IMR-90 (cell line): ENCODE data around the gene EPHA2. TPM values are rescaled to one million over a fixed set of nuclear protein-coding genes. Genes with fewer than 3 reads are reported as not detected.

Experiments
- ATAC-seq: fragments of 200-7000 bp; cut with Tn5 transposase; 2 replicates; pipeline ENCODE4 v1.9.1; 2020; ENCODE audit warnings: low read depth, mild to moderate bottlenecking, moderate library complexity
- BruUV-seq: library from RNA; stranded (reverse); fragments of 400-500 nt; replicated peaks from 2 replicates; lab custom pipeline; 2021; lab: Mats Ljungman, UMichigan
- CTCF ChIA-PET: fragments of 300-600 bp; formaldehyde crosslinking; extraction: SDS; loops from one replicate; lab custom pipeline; 2021; ENCODE audit warnings: antibody characterized with exemption; lab: Yijun Ruan, JAX
- POLR2A ChIA-PET: fragments of 300-600 bp; sonication (Branson Sonifier 250); formaldehyde crosslinking; loops from one replicate; lab custom pipeline; 2022; ENCODE audit warnings: antibody characterized with exemption; ENCODE audit not compliant: unreplicated experiment; lab: Charles Lee
- DNase-seq: peaks from one replicate; pipeline ENCODE4 v3.0.0; 2013
- H2AFZ ChIP-seq: replicated peaks from 2 replicates; pipeline ENCODE3; 2013; ENCODE audit warnings: low read length, mild to moderate bottlenecking; ENCODE audit not compliant: poor library complexity
- H2AK5ac ChIP-seq: 2 replicates; pipeline ENCODE4 v1.6.1; 2013; ENCODE audit warnings: low read depth, low read length, inconsistent platforms
- H2AK9ac ChIP-seq: replicated peaks from 2 replicates; pipeline ENCODE3; 2013; ENCODE audit warnings: mild to moderate bottlenecking, low read depth, low read length, moderate library complexity; ENCODE audit not compliant: poor library complexity
- H2BK120ac ChIP-seq: 2 replicates; pipeline ENCODE4 v1.6.1; 2013; ENCODE audit warnings: low read depth, low read length, inconsistent platforms
- H2BK15ac ChIP-seq: 3 replicates; pipeline ENCODE4 v1.6.1; 2013; ENCODE audit warnings: low read depth, low read length, inconsistent platforms
- H2BK20ac ChIP-seq: 2 replicates; pipeline ENCODE4 v1.6.1; 2013; ENCODE audit warnings: low read depth, mild to moderate bottlenecking, inconsistent platforms, low read length, moderate library complexity
- H2BK5ac ChIP-seq: 2 replicates; pipeline ENCODE4 v1.6.1; 2013; ENCODE audit warnings: mild to moderate bottlenecking, low read depth, low read length, inconsistent platforms; ENCODE audit not compliant: poor library complexity, severe bottlenecking
- H3K14ac ChIP-seq: replicated peaks from 2 replicates; pipeline ENCODE4 v1.6.1; 2013; ENCODE audit warnings: low read depth, low read length, inconsistent platforms
- H3K18ac ChIP-seq: 2 replicates; pipeline ENCODE4 v1.6.1; 2013; ENCODE audit warnings: low read depth, low read length, control low read depth
- H3K23ac ChIP-seq: 2 replicates; pipeline ENCODE4 v1.6.1; 2013; ENCODE audit warnings: low read depth, low read length, inconsistent platforms
- H3K27ac ChIP-seq: 2 replicates; pipeline ENCODE4 v1.5.1; 2013; ENCODE audit warnings: mild to moderate bottlenecking, control low read depth, low read length; ENCODE audit not compliant: insufficient read depth
- H3K27me3 ChIP-seq: 2 replicates; pipeline ENCODE4 v1.6.1; 2013; ENCODE audit warnings: low read length; ENCODE audit not compliant: control insufficient read depth, insufficient read depth
- H3K36me3 ChIP-seq: 2 replicates; pipeline ENCODE4 v1.6.1; 2013; ENCODE audit warnings: low read length, mixed read lengths; ENCODE audit not compliant: control insufficient read depth, insufficient read depth
- H3K4ac ChIP-seq: 2 replicates; pipeline ENCODE4 v1.6.1; 2013; ENCODE audit warnings: low read depth, low read length, inconsistent platforms
- H3K4me1 ChIP-seq: 2 replicates; pipeline ENCODE4 v1.6.1; 2013; ENCODE audit warnings: low read length, mixed read lengths; ENCODE audit not compliant: control insufficient read depth, insufficient read depth
- H3K4me2 ChIP-seq: 2 replicates; pipeline ENCODE4 v1.6.1; 2013; ENCODE audit warnings: low read depth, mild to moderate bottlenecking, control low read depth, low read length, moderate library complexity
- H3K4me3 ChIP-seq: 2 replicates; pipeline ENCODE4 v1.5.1; 2013; ENCODE audit warnings: low read depth, mild to moderate bottlenecking, control low read depth, low read length, moderate library complexity; ENCODE audit not compliant: insufficient read depth
- H3K56ac ChIP-seq: 2 replicates; pipeline ENCODE4 v1.6.1; 2013; ENCODE audit warnings: low read length, inconsistent platforms; ENCODE audit not compliant: insufficient read depth; ENCODE audit errors: extremely low read depth
- H3K79me1 ChIP-seq, 2 experiments: 2 replicates each; pipeline ENCODE4 v1.6.1; 2013; ENCODE audit warnings: low read length in 2 of 2, inconsistent platforms in 1 of 2, low read depth in 1 of 2
- H3K9ac ChIP-seq: 2 replicates; pipeline ENCODE4 v1.6.1; 2013; ENCODE audit warnings: low read depth, low read length, control low read depth
- H3K9me1 ChIP-seq: 2 replicates; pipeline ENCODE4 v1.6.1; 2013; ENCODE audit warnings: low read length, inconsistent platforms; ENCODE audit not compliant: insufficient read depth
- H3K9me3 ChIP-seq: 2 replicates; pipeline ENCODE4 v1.6.1; 2013; ENCODE audit warnings: low read length; ENCODE audit not compliant: control insufficient read depth, insufficient read depth
- H4K20me1 ChIP-seq: 2 replicates; pipeline ENCODE4 v1.6.1; 2013; ENCODE audit warnings: low read length, inconsistent platforms; ENCODE audit not compliant: insufficient read depth
- H4K5ac ChIP-seq: 2 replicates; pipeline ENCODE4 v1.6.1; 2013; ENCODE audit warnings: mild to moderate bottlenecking, low read depth, low read length, control low read depth
- H4K8ac ChIP-seq, 2 experiments: 2 replicates each; pipeline ENCODE4 v1.6.1; 2013; ENCODE audit warnings: low read depth in 2 of 2, low read length in 2 of 2, control low read depth in 1 of 2, inconsistent platforms in 1 of 2
- H4K91ac ChIP-seq: 2 replicates; pipeline ENCODE4 v1.6.1; 2013; ENCODE audit warnings: low read depth, low read length, inconsistent platforms; ENCODE audit not compliant: insufficient read depth
- CHD1 ChIP-seq: IDR thresholded peaks from 2 replicates; pipeline ENCODE4 v1.6.1; 2012; ENCODE audit warnings: low read depth, low read length, improper control_type of control experiment
- CTCF ChIP-seq: conservative IDR thresholded peaks from 2 replicates; pipeline ENCODE4 v1.5.1; 2012; ENCODE audit warnings: mild to moderate bottlenecking, low read depth, low read length, improper control_type of control experiment
- ELK1 ChIP-seq: fragments of 150-350 bp; IDR thresholded peaks from 2 replicates; pipeline ENCODE4 v1.6.1; 2016; ENCODE audit warnings: low read depth, mild to moderate bottlenecking, low read length, moderate library complexity, borderline replicate concordance
- FOS ChIP-seq: fragments of 150-350 bp; IDR thresholded peaks from 2 replicates; pipeline ENCODE4 v1.6.1; 2016; ENCODE audit warnings: low read depth, low read length
- MAZ ChIP-seq: IDR thresholded peaks from 2 replicates; pipeline ENCODE4 v1.6.1; 2012; ENCODE audit warnings: low read depth, mild to moderate bottlenecking, low read length, improper control_type of control experiment, moderate library complexity, borderline replicate concordance
- MXI1 ChIP-seq: IDR thresholded peaks from 2 replicates; pipeline ENCODE4 v1.6.1; 2012; ENCODE audit warnings: low read depth, mild to moderate bottlenecking, low read length, moderate library complexity, borderline replicate concordance
- POLR2A ChIP-seq: IDR thresholded peaks from 2 replicates; pipeline ENCODE4 v1.6.1; 2012; ENCODE audit warnings: mild to moderate bottlenecking, low read depth, low read length
- RAD21 ChIP-seq: IDR thresholded peaks from 2 replicates; pipeline ENCODE4 v1.6.1; 2012; ENCODE audit warnings: low read length, improper control_type of control experiment
- RFX5 ChIP-seq: IDR thresholded peaks from 2 replicates; pipeline ENCODE4 v1.8.0; 2012; ENCODE audit warnings: low read depth, mild to moderate bottlenecking, low read length, moderate library complexity
- SMC3 ChIP-seq: fragments of 150-350 bp; IDR thresholded peaks from 2 replicates; pipeline ENCODE4 v1.6.1; 2016; ENCODE audit warnings: low read depth, mild to moderate bottlenecking, antibody characterized with exemption, low read length, moderate library complexity
- USF2 ChIP-seq: fragments of 150-350 bp; IDR thresholded peaks from 2 replicates; pipeline ENCODE4 v1.6.1; 2017; ENCODE audit warnings: mild to moderate bottlenecking, antibody characterized with exemption, low read length, low read depth
- WGBS, 2 experiments: methylation state at CpG; one replicate each; pipeline versions ENCODE4 v1.1.5 to v1.1.7; 2013; ENCODE audit warnings: missing lambda C conversion rate in 2 of 2; ENCODE audit not compliant: insufficient read length in 1 of 2; ENCODE audit errors: extremely low coverage in 2 of 2; 5-methylcytosine and 5-hydroxymethylcytosine counted together
- dilution Hi-C: fragments of 300-500 bp; cut with HindIII; formaldehyde crosslinking; loops from one replicate; pipeline ENCODE4 v1.14.3; 2018; ENCODE audit warnings: low sequenced_read_pairs; ENCODE audit not compliant: unreplicated experiment
- in situ Hi-C: fragments of 300-500 bp; cut with MboI; formaldehyde crosslinking; loops from 3 replicates; pipeline ENCODE4 v1.14.3; 2019; ENCODE audit warnings: low sequenced_read_pairs, inconsistent platforms, mixed read lengths
- intact Hi-C: fragments of 100-400 bp; cut with micrococcal nuclease; formaldehyde crosslinking; loops from 2 replicates; pipeline ENCODE4 v1.10.0; 2022
- polyA plus RNA-seq, 3 experiments: library from polyadenylated mRNA; depleted of rRNA; stranded (reverse); fragments of >200 nt; gene quantifications; 2 replicates each; pipeline ENCODE4 v1.2.3, GENCODE V29; 2012; ENCODE audit warnings: low replicate concordance in 1 of 3
- total RNA-seq: library from RNA; depleted of rRNA; stranded (reverse); fragments of >200 nt; gene quantifications from 2 replicates; pipeline ENCODE4 v1.2.3, GENCODE V29; 2012

EPHA2 gene
- total and polyA plus RNA-seq, 2 of the 4 experiments (the other 2 are of a cell fraction) = 24.0 to 72.6 TPM

GRCh38 chr1:16158993-16159831 lies 3.3 kb upstream of the EPHA2 start:
- DNase-seq = no peak
- Histone ChIP-seq H2BK120ac (no peak overlapping the region), H2AFZ (no peak overlapping the region), H3K27ac (no peak overlapping the region), H3K18ac (no peak overlapping the region), H3K56ac (no peak overlapping the region), H3K14ac (no peak overlapping the region), H3K27me3 (no peaks in the 10 kb centered on the region), H3K9me3 (no peaks in the 10 kb centered on the region), H2BK5ac (no peak overlapping the region), H4K8ac (no peak overlapping the region), H4K91ac (no peak overlapping the region), H4K5ac (no peak overlapping the region), H3K36me3 (no peaks in the 10 kb centered on the region), H3K4me1 (peaks cover 9% of the 10 kb centered on the region), H3K23ac (no peak overlapping the region), H2AK9ac (peak overlapping the region; percentile 16), H3K4ac (0 out of 2 replicates have a peak overlapping the region, but pooled peaks have one; percentile 44), H2BK20ac (no peak overlapping the region), H3K79me1 (peaks cover 4 to 23% of the 10 kb centered on the region in 2 experiments; a peak in 2 of 4 replicates), H3K4me3 (no peak overlapping the region), H4K20me1 (no peaks in the 10 kb centered on the region), H2BK15ac (peak overlapping the region; percentile 65; the same call in 1 of the 3 replicates), H3K4me2 (no peak overlapping the region), H2AK5ac (peak overlapping the region; percentile 73; the same call in 1 of the 2 replicates), H3K9ac (no peak overlapping the region), H3K9me1 (peaks cover 12% of the 10 kb centered on the region)
- in situ Hi-C loops (no loop called here), dilution Hi-C loops (no loop called here), intact Hi-C loops (no loop called here)
- TF ChIP-seq CHD1 = no peak
- TF ChIP-seq RAD21 = no peak
- no peak for TF ChIP-seq CTCF
- TF ChIP-seq POLR2A = no peak
- no peak for TF ChIP-seq FOS
- no peak for TF ChIP-seq MAZ
- TF ChIP-seq USF2 = no peak
- TF ChIP-seq MXI1 = no peak
- no peak for TF ChIP-seq SMC3
- TF ChIP-seq ELK1 = no peak
- no peak for TF ChIP-seq RFX5
- ChIA-PET CTCF (no interaction called here), POLR2A (no interaction called here)
- BruUV-seq = no TSS peak
- ATAC-seq = no peak
- 71% methylated on average over 4 of the region's 16 CpGs; no CpG with 5 or more reads in 1 of the 2 experiments for WGBS, 2 experiments
